ENCODE measurements around the gene ANXA4. TPM values are rescaled to one million over a fixed set of nuclear protein-coding genes. Genes with fewer than 3 reads are reported as not detected.

Gene ANXA4
- total and polyA plus RNA-seq, 2 of the 13 experiments (the other 11 are each of a cell fraction or from before 2014, with no cell fraction given): 155 to 168 TPM

DNA sequence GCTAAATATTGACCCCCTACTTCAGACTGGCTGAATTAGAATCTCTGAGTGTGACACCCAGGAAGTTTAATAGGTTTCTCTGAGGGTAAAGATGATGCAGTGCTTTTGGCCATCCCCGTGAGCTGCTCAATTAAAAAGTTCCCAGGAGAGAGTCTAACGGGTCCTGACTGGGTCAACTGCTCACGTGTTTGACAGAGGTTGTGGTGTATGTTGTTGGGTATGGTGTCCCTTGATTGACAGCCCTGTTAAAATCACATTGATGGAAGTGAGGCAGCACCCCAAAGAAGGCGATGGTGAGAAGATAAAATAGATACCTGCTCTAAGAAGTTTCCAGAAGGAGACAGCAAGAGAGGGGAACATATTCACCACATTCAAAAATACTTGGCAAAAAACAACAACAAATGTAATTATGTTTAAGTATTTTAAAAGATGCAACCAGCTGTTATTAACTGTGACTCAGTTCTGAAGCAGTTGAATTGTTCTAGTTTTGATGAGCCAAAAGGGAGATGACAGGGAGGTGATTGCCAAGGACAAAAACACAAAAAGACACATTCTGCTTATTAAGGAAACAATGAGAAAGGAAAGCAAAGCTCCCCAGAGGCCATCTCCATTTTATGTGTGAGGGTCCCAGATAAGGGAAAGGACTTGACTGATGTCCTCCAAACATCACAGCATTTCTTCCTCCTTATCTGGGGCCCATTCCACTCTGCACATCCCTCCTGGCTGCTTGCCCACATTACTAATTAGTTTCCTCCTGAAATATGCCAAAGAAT is 76.0 kb downstream of the ANXA4 start:
- ChIA-PET POLR2A (no interaction called here), CTCF (ENCODE audit: low intra/inter-chr PET ratio, low total read pairs) (interaction anchor here (5.2 kb wide), 1 partner anchor 93 kb away, joined by 105 read pairs; no protein-coding TSS in a partner anchor)
- Histone ChIP-seq H3K27me3 (ENCODE audit: control insufficient read depth in 1 of 2, insufficient read depth in 2 of 2, low read length in 2 of 2) (no peaks in the 10 kb centered on the region), H2AFZ (ENCODE audit: low read length) (no peak overlapping the region), H3K9me3 (ENCODE audit: low read length) (no peaks in the 10 kb centered on the region), H3K4me2 (ENCODE audit: low read depth, low read length) (no peak overlapping the region), H3K4me3 (replicated peaks in 1 of 3; ENCODE audit: insufficient read depth in 1 of 3, low read depth in 2 of 3, low read length in 3 of 3) (no peak overlapping the region), H4K20me1 (ENCODE audit: insufficient read depth, low read length) (no peaks in the 10 kb centered on the region), H3K4me1 (ENCODE audit: insufficient read depth, low read length) (peaks cover 14% of the 10 kb centered on the region), H3K36me3 (replicated peaks in 1 of 2; ENCODE audit: control insufficient read depth in 1 of 2, insufficient read depth in 2 of 2, low read length in 2 of 2) (peaks cover 22 to 67% of the 10 kb centered on the region in 2 experiments), H3K9ac (ENCODE audit: insufficient read depth, low read depth, low read length) (no peak overlapping the region), H3K27ac (ENCODE audit: extremely low read length, insufficient read depth, low read length) (no peak overlapping the region), H3K79me2 (ENCODE audit: insufficient read depth, low read length) (no peaks in the 10 kb centered on the region)
- DNase-seq (ENCODE audit: low spot score): no peak
- no peak for FAIRE-seq
- in situ Hi-C loops (cut with HindIII; ENCODE audit: extremely low pct_ligation_motif_present, low pct_unique_long_range_greater_than_20kb) (loop anchor here (5.0 to 10.0 kb wide), 2 partner anchors 96 to 253 kb away; no protein-coding TSS in a partner anchor), intact Hi-C loops (cut with micrococcal nuclease; ENCODE audit: unreplicated experiment) (loop anchor here (1.0 to 5.0 kb wide), 5 partner anchors 36 to 265 kb away; partner anchors contain the start of gene ANXA4)
- 95% methylated on average over 4 of the region's 4 CpGs for WGBS (ENCODE audit: low lambda C conversion rate)
- ATAC-seq: no peak
- BruUV-seq (replicated peaks): no TSS peak
- TF ChIP-seq ZNF737 (CRISPR knock-in tag; IDR thresholded peaks at IDR 0.05; ENCODE audit: borderline replicate concordance) (no peak), ZNF224 (CRISPR knock-in tag; IDR thresholded peaks at IDR 0.05) (no peak), GABPA (IDR thresholded peaks at IDR 0.05; ENCODE audit: low read depth, low read length) (no peak), GABPA (CRISPR knock-in tag; IDR thresholded peaks at IDR 0.05; ENCODE audit: low read depth) (no peak), RFXAP (CRISPR knock-in tag; IDR thresholded peaks at IDR 0.05; ENCODE audit: borderline replicate concordance) (no peak), ZNF275 (CRISPR knock-in tag; IDR thresholded peaks at IDR 0.05; ENCODE audit: borderline replicate concordance) (no peak), IRF1 (CRISPR knock-in tag; IDR thresholded peaks at IDR 0.05; ENCODE audit: low read depth) (no peak), ZNF430 (CRISPR knock-in tag; IDR thresholded peaks at IDR 0.05) (no peak), STAT5B (CRISPR knock-in tag; IDR thresholded peaks at IDR 0.05) (no peak), CHD2 (IDR thresholded peaks at IDR 0.05; ENCODE audit: low read depth, low read length) (no peak), ZFP36 (IDR thresholded peaks at IDR 0.05; ENCODE audit: borderline replicate concordance, low read depth, low read length, partially characterized antibody) (no peak), PITX1 (CRISPR knock-in tag; IDR thresholded peaks at IDR 0.05) (no peak)
- TF ChIP-seq, protein P1, sequence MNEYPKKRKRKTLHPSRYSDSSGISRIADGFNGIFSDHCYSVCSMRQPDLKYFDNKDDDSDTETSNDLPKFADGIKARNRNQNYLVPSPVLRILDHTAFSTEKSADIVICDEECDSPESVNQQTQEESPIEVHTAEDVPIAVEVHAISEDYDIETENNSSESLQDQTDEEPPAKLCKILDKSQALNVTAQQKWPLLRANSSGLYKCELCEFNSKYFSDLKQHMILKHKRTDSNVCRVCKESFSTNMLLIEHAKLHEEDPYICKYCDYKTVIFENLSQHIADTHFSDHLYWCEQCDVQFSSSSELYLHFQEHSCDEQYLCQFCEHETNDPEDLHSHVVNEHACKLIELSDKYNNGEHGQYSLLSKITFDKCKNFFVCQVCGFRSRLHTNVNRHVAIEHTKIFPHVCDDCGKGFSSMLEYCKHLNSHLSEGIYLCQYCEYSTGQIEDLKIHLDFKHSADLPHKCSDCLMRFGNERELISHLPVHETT (CRISPR knock-in tag; conservative IDR thresholded peaks at IDR 0.05): no peak
- TF ChIP-seq, protein P2, sequence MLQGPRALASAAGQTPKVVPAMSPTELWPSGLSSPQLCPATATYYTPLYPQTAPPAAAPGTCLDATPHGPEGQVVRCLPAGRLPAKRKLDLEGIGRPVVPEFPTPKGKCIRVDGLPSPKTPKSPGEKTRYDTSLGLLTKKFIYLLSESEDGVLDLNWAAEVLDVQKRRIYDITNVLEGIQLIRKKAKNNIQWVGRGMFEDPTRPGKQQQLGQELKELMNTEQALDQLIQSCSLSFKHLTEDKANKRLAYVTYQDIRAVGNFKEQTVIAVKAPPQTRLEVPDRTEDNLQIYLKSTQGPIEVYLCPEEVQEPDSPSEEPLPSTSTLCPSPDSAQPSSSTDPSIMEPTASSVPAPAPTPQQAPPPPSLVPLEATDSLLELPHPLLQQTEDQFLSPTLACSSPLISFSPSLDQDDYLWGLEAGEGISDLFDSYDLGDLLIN (CRISPR knock-in tag; IDR thresholded peaks at IDR 0.05; ENCODE audit: borderline replicate concordance): no peak
- TF ChIP-seq, protein P3, sequence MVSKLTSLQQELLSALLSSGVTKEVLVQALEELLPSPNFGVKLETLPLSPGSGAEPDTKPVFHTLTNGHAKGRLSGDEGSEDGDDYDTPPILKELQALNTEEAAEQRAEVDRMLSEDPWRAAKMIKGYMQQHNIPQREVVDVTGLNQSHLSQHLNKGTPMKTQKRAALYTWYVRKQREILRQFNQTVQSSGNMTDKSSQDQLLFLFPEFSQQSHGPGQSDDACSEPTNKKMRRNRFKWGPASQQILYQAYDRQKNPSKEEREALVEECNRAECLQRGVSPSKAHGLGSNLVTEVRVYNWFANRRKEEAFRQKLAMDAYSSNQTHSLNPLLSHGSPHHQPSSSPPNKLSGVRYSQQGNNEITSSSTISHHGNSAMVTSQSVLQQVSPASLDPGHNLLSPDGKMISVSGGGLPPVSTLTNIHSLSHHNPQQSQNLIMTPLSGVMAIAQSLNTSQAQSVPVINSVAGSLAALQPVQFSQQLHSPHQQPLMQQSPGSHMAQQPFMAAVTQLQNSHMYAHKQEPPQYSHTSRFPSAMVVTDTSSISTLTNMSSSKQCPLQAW (CRISPR knock-in tag; IDR thresholded peaks at IDR 0.05): no peak
- TF ChIP-seq, protein P4, sequence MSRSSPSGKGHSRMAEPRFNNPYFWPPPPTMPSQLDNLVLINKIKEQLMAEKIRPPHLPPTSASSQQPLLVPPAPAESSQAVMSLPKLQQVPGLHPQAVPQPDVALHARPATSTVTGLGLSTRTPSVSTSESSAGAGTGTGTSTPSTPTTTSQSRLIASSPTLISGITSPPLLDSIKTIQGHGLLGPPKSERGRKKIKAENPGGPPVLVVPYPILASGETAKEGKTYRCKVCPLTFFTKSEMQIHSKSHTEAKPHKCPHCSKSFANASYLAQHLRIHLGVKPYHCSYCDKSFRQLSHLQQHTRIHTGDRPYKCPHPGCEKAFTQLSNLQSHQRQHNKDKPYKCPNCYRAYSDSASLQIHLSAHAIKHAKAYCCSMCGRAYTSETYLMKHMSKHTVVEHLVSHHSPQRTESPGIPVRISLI (CRISPR knock-in tag; IDR thresholded peaks at IDR 0.05; ENCODE audit: borderline replicate concordance): no peak

Data from HepG2 (cell line).